Fibroblast of lung (primary cell): ENCODE data around the gene KRT74.

Source experiments
- EZH2 ChIP-seq: IDR thresholded peaks from 2 replicates; pipeline ENCODE4 v1.5.1; 2012; ENCODE audit warnings: low read length, control low read depth, mild to moderate bottlenecking; ENCODE audit errors: missing control alignments
- TF ChIP-seq, protein P1 (sequence below), 2 donors: IDR thresholded peaks in 1 of 2; conservative IDR thresholded peaks in 1 of 2; 1 replicate in 1 of 2; 2 replicates in 1 of 2; pipeline ENCODE4 v1.5.1; 2011 to 2012; ENCODE audit warnings: low read length in 2 of 2, control low read depth in 1 of 2, inconsistent platforms in 1 of 2, low read depth in 1 of 2, mild to moderate bottlenecking in 1 of 2

DNA sequence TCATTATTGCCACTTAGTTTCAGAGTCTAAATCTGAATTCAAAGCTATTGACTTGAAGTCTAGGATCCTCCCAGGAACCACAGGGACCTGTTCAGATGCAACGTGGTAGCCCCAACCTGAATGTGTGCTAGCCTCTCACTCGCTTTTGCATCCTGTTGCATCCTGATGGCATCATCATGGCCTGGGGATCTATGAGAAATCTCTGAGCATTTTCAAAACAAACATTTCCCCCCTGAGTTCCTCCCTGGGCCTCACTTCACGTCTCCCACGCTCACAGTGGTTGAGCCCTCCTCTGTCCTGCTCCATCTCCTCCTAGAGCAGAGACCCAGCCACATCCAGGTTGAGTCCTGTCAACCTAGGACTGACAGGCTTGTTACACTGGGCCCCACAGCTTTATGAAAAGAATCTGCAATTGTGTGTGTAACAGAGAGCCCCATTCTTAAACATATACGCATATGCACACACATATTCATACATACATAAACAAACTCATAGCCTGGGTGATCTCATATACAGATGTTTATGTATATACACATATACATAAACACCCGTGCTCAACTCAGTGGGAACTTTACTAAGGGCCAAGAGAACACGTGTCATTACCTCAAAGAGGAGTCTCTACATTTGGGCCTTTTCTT, 33.1 kb upstream of the KRT74 start:
- TF ChIP-seq EZH2 = no peak
- TF ChIP-seq, protein P1, sequence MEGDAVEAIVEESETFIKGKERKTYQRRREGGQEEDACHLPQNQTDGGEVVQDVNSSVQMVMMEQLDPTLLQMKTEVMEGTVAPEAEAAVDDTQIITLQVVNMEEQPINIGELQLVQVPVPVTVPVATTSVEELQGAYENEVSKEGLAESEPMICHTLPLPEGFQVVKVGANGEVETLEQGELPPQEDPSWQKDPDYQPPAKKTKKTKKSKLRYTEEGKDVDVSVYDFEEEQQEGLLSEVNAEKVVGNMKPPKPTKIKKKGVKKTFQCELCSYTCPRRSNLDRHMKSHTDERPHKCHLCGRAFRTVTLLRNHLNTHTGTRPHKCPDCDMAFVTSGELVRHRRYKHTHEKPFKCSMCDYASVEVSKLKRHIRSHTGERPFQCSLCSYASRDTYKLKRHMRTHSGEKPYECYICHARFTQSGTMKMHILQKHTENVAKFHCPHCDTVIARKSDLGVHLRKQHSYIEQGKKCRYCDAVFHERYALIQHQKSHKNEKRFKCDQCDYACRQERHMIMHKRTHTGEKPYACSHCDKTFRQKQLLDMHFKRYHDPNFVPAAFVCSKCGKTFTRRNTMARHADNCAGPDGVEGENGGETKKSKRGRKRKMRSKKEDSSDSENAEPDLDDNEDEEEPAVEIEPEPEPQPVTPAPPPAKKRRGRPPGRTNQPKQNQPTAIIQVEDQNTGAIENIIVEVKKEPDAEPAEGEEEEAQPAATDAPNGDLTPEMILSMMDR (conservative IDR thresholded peaks at IDR 0.05 in 1 of 2, IDR thresholded peaks at IDR 0.05 in 1 of 2; ENCODE audit: low read depth in 1 of 2, low read length in 2 of 2) = no peak
